NCI-H2227 (cell line): ENCODE results near the gene S100A8.
A peak's percentile ranks its signal among the peaks of the same experiment; 100 is the strongest.
"Not testable (repeated sequence)": the region's sequence is repeated elsewhere in the genome, so short reads cannot be mapped to it uniquely, and the experiment has no call there.

Experiments
- DNase-seq: peaks from one replicate; lab custom pipeline; 2025; ENCODE audit not compliant: unreplicated experiment; lab: John Stamatoyannopoulos, UW

Gene S100A8

DNA sequence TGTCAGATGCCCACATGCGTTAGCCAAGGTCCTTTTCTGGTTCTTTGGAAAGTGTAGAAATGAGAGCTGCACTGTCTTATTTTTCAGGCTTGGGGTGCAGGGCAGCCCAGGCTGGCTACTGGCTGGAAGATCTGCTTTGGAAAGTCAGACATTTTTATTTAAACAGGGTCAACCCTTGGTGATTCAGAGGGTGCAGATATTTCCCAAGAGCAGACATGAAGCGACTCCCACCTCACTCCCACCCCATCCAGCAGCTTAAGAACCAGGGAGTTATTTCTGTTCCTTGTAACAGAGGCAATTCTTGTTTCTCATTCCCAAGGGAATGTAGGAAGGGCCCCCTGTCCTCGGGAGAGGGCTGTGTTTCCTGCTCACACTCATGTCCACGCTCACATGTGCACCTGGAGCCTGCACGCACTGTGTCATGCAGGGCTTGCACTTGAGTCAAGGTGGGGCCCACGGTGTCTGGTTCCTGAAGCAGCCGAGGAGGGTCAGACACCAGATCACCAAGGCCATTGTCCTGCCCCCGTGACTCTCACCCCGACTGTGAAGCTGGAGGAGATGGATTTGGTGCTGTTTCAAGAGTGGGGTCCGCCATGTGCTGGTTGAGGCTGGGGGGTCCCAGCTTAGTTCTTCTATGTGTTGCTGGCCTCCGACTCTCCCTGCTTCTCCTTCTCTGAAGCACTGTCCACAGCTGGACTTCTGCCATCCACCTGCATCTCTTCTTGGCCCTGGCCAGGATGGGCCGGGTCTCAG, 26.4 kb upstream of the S100A8 start:
- no peak for DNase-seq

GRCh38 chr1:153415850-153416570, 25.1 kb upstream of the S100A8 start, which contains the start of gene S100A7A:
Gene S100A7A, plus strand, starts transcription at chr1:153416520. Its CDS starts 1,563 bp downstream, at chr1:153418083.
- DNase-seq = no peak

- DNase-seq = not testable (repeated sequence)
These were observed 23.1 kb upstream of the S100A8 start for GRCh38 chr1:153413961-153414360.

DNA sequence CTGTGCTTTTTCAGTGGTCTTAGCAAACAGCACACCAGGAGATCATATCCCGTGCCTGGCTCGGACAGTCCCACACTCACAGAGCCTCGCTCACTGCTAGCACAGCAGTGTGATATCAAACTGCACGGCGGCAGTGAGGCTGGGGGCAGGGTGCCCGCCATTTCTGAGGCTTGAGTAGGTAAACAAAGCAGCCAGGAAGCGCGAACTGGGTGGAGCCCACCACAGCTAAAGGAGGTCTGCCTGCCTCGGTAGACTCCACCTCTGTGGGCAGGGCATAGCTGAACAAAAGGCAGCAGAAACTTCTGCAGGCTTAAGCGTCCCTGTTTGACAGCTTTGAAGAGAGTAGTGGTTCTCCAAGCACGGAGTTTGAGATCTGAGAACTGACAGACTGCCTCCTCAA, 16.4 kb upstream of the S100A8 start:
- DNase-seq = peak; percentile 9

- DNase-seq = not testable (repeated sequence)
These were observed 15.1 kb upstream of the S100A8 start for GRCh38 chr1:153405825-153406599.

DNA sequence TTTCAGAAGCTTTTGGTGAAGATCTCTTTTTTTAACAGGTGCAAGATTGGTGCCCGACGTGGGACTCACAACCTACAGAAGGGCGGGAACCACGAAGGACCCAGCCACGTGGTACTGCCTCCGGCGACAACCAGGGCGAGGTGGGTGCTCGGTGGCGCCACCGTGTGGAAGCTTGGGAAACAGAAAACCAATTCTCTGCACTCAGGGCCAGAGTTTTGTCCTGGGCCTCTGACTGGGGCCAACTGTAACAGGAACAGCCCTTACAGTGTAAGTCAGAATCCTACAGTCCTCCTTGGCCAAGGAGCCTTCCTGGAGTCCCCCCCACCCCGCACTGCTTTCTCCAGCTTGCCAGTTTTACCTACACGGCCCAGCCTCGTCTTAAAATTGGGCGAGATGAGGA, 13.9 kb upstream of the S100A8 start:
- DNase-seq = peak; percentile 13

DNA sequence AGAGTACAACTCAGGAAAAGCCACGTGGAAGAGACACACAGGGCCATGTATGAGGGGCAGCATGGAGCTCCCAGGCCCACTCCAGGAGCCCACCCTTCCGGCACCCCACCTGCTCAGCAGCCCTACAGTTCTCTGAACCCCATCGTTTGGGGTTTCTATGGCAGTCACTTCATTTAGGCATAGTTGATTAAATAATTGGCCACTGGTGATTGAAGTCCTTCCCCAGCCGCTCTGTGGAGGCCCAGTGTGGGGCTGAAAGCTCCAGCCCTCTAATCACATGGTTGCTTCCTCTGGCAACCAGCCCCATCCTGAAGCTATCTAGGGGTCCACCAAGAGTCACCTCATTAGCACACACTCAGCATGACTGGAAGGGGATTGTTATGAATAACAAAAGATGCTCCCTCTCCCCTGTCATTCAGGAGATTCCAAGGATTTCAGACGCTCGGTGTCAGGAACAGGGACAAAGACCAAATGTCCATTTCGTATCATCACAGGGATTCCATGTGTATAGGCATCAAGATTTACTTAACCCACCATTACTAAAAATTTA, 13.3 kb upstream of the S100A8 start:
- DNase-seq = no peak

GRCh38 chr1:153403421-153404085, 12.7 kb upstream of the S100A8 start:
- no peak for DNase-seq

DNA sequence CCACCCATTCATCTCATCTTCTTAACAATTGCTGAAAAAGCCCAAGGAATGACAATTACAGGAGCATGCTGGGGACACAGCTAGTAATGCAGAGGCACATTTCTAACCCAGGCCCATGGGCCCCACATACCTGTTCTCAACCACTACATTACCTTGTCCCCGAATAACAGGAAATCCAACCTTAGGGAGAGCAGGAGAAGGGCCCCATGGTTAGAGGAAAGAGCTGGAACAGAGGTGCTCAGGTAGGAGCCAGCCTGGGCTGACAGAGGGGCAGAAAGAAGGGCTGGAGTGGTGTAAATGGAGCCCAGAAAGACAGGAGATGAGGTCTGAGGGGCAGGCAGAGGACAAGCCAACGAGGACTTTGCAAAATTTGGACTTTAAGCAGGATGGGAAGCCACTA, 11.4 kb upstream of the S100A8 start:
- no peak for DNase-seq

GRCh38 chr1:153401461-153401860, 10.6 kb upstream of the S100A8 start:
- no peak for DNase-seq

DNA sequence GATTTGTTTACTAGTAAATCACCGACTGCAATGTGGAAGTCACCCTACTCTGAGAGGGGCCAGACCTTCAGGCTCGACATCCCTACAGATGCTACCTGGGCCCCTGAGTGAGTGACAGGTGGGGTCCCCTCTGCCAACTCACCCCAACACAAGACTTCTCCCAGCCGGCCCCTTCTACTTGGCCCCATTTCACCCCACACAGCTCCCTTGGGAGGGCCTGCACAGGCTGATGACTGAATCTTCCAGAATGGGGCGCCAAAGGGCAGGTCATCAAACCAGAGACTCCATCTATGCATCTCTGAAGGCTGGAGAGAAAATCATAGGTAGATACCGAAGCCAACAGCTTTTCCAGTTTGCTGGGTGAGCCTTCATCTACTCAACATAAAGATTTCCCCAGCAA, 9.4 kb upstream of the S100A8 start:
- no peak for DNase-seq

GRCh38 chr1:153399401-153400055, 8.7 kb upstream of the S100A8 start:
- no peak for DNase-seq

GRCh38 chr1:153397924-153398651, 7.2 kb upstream of the S100A8 start:
- DNase-seq = no peak

DNA sequence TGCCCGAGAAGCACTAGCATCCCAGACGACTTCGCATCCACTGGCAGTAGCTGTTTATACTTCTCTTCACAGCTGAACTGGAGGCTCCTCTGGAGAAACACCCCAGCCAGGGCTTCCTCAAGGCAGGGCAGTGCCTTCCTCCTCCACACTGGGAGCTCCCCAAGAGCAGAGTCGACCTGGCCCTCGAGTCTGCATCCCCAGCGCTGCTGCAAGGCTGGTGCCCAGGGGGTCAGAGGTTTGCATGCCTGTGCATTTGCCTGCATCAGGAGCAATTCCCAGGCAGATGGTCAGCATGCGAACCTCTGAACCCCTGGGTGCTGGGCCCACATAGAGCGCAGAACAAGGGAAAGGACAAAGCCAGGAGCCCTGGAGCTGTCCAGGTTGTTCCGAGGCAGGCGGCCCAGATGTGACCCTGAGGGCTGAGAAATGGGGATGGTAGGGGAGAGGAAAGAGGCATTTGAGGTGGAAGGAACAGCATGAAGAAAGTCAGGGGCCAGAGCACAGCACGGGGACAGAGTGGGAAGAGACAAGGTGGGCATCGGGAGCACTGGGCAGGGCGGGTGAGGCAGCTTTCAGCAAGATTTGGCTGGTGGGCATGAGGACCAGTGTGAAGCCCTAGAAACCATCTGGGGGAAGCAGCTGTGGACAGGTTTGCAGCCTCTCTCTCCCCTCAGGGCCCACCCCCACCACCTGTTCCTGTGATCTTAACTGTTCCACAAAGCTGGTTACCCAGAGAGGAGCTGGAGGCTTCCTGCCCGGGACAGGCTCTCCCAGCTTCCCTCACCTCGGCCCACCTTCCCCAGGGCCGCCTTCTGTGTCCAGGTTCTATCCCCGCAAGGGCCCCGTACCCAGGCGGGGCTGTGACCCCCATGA, 6.4 kb upstream of the S100A8 start:
- no peak for DNase-seq

GRCh38 chr1:153396461-153396860, 5.6 kb upstream of the S100A8 start:
- DNase-seq = no peak

DNA sequence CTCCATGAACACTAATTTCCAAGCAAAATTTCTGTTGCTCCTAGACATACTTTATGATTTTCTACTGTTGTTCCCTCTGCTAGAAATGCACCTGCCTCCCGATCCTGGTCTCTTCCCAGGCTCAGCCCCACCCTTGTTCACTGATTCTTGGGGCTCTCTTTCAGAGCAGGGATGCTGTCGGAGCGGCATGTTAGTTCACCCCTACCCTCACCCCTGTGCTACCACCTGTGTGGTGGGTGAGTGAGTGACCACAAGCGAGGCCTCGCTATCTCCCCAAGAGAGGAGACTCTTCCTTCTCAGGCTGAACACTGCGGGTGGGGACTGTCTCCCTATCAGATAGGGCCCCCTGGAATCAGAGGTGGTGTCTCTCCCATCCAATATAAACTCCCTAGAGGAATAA, 4.9 kb upstream of the S100A8 start:
- no peak for DNase-seq

- DNase-seq = no peak
These were observed 4.3 kb upstream of the S100A8 start for GRCh38 chr1:153395136-153395685.

GRCh38 chr1:153394391-153394790, 3.5 kb upstream of the S100A8 start:
- no peak for DNase-seq
